Activated T-cell treated with anti-CD3 and anti-CD28 coated beads, Interleukin-2, amount 50 U/mL, for 4 hours (primary cell): Measurements from ENCODE around the gene BIK. TPM values are rescaled to one million over a fixed set of nuclear protein-coding genes. Genes with fewer than 3 reads are reported as not detected.

Experiments used
- ATAC-seq, 2 donors: fragments of 200-7000 bp; cut with Tn5 transposase; one replicate each; pipeline ENCODE4 v1.10.0; 2021
- DNase-seq: peaks from one replicate; pipeline ENCODE4 v3.0.0-alpha.2; 2020
- H3K27me3 Mint-ChIP-seq: one replicate; pipeline ENCODE4 v1.8.0; 2021; ENCODE audit warnings: low read depth, mixed read lengths
- H3K36me3 Mint-ChIP-seq: one replicate; pipeline ENCODE4 v1.8.0; 2022; ENCODE audit warnings: mixed read lengths; ENCODE audit not compliant: insufficient read depth
- H3K4me1 Mint-ChIP-seq: one replicate; pipeline ENCODE4 v1.8.0; 2021; ENCODE audit warnings: low read depth, mixed read lengths
- H3K4me3 Mint-ChIP-seq: one replicate; pipeline ENCODE4 v1.8.0; 2021; ENCODE audit warnings: mild to moderate bottlenecking, moderate library complexity, mixed read lengths
- H3K9me3 Mint-ChIP-seq: one replicate; pipeline ENCODE4 v1.8.0; 2021; ENCODE audit warnings: mixed read lengths
- total RNA-seq, 3 donors: library from RNA; stranded (reverse); gene quantifications; one replicate each; pipeline ENCODE4 v1.2.1, GENCODE V29; 2021

BIK gene
- total RNA-seq, 3 donors from 2014 or later, result 7.8 to 10.0 (median 9.9) TPM

DNA sequence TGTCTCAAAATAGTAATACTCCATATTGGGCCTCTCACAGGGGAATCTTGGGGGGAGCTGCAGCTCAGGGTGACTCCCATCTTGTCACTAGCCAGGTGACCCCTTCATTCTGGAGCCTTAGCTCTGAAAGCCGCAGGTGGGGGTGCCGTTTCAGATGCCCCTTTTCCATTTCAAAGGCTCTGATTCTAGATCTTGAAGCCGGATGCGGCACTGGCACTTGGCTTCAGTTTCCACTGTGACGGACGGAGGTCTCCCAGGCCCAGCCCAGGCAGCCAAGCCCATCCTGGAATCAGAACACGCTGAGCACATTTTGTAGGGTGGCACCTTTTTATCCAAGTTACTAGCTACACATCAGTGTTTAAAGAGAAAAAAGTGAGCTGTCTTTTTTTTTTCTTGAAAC is 6.4 kb downstream of the BIK start:
- Mint-ChIP-seq H3K4me3 (no peak overlapping the region), H3K4me1 (peaks cover 5% of the 10 kb centered on the region), H3K27me3 (no peaks in the 10 kb centered on the region), H3K36me3 (no peaks in the 10 kb centered on the region), H3K9me3 (no peaks in the 10 kb centered on the region)
- ATAC-seq (no peak), DNase-seq (no peak)

DNA sequence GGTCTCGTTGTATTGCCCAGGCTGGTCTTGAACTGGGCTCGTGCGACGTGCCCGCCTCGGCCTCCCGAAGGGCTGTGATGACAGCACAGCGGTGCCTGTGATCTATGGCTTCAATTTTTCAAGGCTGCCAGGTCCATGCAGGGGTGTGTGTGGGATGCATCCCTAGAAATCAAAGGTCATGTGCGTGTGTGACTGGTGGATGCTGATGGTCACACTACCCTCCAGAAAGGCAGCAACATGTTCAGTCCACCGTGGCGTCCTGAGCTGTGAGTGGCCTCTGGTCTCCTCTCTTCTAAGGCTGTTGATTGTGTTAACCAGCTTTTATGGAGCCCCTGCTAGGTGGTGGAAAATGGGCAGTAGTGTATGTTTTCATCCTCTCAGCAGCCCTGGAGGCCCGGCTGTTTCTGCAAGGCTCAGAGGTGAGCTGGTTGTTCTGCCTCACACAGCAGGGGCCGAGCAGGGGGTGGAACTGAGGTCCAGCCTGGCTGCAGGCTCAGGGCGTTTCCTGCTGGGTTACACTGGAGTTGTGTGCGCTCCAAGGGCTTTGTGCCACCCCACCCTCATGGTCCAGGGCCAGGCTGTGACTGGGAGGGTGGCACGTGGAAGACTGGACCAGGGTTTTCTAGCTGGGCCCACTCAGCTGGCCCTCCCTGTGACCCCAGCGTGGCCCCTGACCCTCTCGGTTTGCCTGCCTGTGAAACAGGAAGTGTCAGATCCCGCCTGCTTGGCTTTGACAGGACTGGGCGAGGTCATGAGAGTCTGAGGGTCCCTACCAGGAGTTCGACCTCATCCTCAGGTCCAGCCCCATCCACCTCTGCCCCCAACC is 7.7 kb downstream of the BIK start:
- DNase-seq, result no peak
- Mint-ChIP-seq H3K27me3 (no peaks in the 10 kb centered on the region), H3K4me1 (peaks cover 5% of the 10 kb centered on the region), H3K4me3 (no peak overlapping the region), H3K36me3 (no peaks in the 10 kb centered on the region), H3K9me3 (no peaks in the 10 kb centered on the region)
- no peak for ATAC-seq

DNA sequence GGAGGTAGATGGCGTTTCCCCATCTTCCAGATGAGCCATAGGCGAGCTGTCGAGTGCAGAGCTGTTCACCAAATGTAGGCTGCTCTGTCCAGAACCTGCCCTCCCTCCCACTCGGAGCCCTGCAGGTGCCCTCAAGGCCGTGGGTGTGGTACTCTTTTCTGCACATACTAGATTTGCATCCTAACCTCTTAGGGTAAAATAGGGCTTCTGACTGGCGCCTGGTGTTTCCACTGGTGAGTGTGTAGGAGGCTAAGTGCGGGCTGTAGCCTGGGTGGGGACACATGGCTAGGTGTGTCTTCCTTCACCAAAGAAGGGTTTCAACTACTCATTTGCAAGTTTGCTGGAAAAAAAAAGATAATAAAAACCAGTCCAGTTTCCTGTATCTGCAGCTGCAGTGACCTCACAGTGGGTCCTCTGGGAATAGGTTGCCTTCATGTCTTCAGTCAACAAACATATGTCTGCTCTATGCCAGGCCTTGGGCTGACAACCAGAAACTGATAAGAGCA is 8.5 kb downstream of the BIK start:
- no peak for DNase-seq
- H3K36me3 Mint-ChIP-seq, result no peaks in the 10 kb centered on the region
- peaks cover 5% of the 10 kb centered on the region for H3K4me1 Mint-ChIP-seq
- no peak for ATAC-seq
- no peak overlapping the region for H3K4me3 Mint-ChIP-seq
- H3K9me3 Mint-ChIP-seq, result no peaks in the 10 kb centered on the region
- H3K27me3 Mint-ChIP-seq, result no peaks in the 10 kb centered on the region

DNA sequence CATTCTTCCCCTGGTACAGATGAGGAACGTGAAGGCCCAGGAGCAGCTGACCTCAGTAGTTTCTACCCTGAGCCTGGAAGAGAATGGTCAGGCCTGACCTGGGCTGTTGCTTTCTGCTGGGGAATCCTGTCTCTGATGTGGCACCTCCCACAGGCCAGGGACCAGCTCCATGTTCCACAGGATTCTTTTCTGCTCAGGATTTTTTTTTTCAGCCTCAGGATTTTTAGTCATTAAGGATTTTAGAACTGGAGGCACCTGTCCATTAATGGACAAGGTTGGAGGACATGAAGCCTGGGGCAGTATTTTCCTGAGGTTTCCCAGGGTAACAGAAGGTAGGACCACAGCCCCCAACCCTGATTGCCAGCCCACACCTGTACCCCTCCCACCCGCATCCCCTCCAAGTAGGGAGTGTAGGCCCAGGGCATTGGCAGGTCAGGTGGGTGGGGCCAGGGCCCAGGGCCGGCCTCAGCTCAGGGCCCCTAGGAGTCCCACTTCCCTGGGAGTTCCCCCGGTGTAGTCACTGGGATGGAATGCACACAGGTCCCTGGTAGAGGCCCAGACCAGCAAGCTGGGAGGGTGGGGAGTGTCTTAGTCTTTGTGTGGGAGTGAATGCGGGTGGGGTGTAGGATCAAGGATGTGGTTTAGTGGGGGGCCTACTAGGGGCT is 16.1 kb downstream of the BIK start:
- Mint-ChIP-seq H3K4me1 (peaks cover 2% of the 10 kb centered on the region), H3K36me3 (no peaks in the 10 kb centered on the region), H3K4me3 (no peak overlapping the region), H3K9me3 (no peaks in the 10 kb centered on the region), H3K27me3 (no peaks in the 10 kb centered on the region)
- ATAC-seq (no peak), DNase-seq (no peak)

DNA sequence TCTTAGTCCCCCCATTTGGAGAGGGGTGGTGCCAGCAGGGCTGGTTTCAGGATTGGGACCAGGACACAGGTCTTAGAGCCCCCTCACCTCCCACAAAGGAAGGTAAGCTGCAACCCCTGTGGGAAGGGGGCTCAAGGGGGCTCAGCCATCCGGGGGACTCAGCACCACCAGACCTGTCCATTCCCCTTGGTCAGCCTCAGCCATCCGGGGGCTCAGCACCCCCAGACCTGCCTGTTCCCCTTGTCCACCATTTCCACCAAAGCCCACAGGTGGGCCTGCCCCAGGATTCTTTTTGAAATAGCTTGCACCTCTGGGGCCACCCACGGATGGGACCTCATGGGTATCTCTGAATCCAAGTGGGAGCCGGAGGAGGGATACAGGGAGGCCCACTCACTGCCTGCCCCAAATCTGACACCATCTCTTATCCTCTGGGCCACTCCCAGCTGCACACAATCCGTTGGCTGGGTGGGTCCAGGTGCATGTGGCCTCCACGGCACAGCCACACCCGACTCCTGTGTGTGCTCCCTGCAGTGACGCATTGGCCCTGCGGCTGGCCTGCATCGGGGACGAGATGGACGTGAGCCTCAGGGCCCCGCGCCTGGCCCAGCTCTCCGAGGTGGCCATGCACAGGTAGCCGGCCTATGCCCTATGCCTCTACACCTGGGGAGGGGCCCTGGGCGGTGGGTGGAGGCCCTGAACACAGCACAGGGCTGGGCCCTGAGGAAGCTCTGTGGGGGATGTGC is 16.8 kb downstream of the BIK start:
- Mint-ChIP-seq H3K4me3 (no peak overlapping the region), H3K36me3 (no peaks in the 10 kb centered on the region), H3K27me3 (no peaks in the 10 kb centered on the region), H3K9me3 (no peaks in the 10 kb centered on the region), H3K4me1 (peaks cover 2% of the 10 kb centered on the region)
- no peak for DNase-seq
- ATAC-seq, result no peak

- no peak for DNase-seq
Observed at GRCh38 chr22:43128116-43128515, 17.6 kb downstream of the BIK start.

GRCh38 chr22:43128928-43129424 is 18.4 kb downstream of the BIK start:
- DNase-seq (no peak), ATAC-seq (peak in 1 of 2 donors; percentile 32)
- Mint-ChIP-seq H3K4me3 (no peak overlapping the region), H3K27me3 (no peaks in the 10 kb centered on the region), H3K4me1 (peaks cover 2% of the 10 kb centered on the region), H3K9me3 (no peaks in the 10 kb centered on the region), H3K36me3 (peaks cover 4% of the 10 kb centered on the region)

More at GRCh38 chr22:43128116-43128515, 17.6 kb downstream of the BIK start:
- H3K36me3 Mint-ChIP-seq, result peaks cover under 1% of the 10 kb centered on the region
- peaks cover 2% of the 10 kb centered on the region for H3K4me1 Mint-ChIP-seq
- no peaks in the 10 kb centered on the region for H3K27me3 Mint-ChIP-seq
- H3K9me3 Mint-ChIP-seq, result no peaks in the 10 kb centered on the region
- ATAC-seq, result no peak
- no peak overlapping the region for H3K4me3 Mint-ChIP-seq

DNA sequence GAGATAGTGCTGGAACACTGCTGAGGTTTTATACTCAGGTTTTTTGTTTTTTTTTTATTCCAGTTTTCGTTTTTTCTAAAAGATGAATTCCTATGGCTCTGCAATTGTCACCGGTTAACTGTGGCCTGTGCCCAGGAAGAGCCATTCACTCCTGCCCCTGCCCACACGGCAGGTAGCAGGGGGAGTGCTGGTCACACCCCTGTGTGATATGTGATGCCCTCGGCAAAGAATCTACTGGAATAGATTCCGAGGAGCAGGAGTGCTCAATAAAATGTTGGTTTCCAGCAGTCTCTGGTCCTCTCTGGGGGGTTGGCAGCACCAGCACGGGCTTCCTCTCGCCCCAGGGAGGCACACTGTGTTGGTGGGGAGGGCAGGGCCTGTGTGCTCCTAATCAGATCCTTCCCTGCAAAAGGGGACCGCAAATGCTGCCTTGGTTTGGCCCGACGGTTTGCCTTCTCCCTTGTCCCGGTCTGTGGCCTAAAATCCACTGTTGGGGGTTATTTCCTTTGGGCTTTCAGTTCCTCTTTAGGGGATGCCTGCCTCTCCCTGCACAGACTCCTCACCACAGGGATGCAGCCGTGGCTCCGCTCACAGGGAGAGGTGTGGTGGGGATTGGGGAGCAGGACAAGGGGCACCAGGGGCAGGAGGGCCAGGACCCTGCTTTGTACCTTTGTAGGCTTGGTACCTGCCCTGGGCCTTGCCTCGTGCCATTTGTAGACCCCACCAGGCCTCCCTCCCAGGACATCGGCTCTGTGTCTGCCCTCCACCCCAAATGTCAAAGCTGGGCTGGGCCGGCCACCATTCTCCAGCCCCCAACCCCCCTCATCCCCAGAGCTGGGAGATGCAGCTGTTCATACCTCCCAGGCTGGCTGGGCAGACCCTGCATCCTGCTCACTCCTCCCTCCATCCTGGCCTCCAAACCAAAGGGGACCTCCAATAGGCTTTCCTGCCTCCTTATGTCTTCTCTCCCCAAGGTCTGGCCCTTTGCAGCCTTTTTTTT is 19.2 kb downstream of the BIK start:
- peaks cover 4% of the 10 kb centered on the region for H3K36me3 Mint-ChIP-seq
- H3K9me3 Mint-ChIP-seq, result no peaks in the 10 kb centered on the region
- ATAC-seq, result no peak
- H3K4me1 Mint-ChIP-seq, result peaks cover 2% of the 10 kb centered on the region
- H3K27me3 Mint-ChIP-seq, result no peaks in the 10 kb centered on the region
- no peak overlapping the region for H3K4me3 Mint-ChIP-seq
- no peak for DNase-seq

DNA sequence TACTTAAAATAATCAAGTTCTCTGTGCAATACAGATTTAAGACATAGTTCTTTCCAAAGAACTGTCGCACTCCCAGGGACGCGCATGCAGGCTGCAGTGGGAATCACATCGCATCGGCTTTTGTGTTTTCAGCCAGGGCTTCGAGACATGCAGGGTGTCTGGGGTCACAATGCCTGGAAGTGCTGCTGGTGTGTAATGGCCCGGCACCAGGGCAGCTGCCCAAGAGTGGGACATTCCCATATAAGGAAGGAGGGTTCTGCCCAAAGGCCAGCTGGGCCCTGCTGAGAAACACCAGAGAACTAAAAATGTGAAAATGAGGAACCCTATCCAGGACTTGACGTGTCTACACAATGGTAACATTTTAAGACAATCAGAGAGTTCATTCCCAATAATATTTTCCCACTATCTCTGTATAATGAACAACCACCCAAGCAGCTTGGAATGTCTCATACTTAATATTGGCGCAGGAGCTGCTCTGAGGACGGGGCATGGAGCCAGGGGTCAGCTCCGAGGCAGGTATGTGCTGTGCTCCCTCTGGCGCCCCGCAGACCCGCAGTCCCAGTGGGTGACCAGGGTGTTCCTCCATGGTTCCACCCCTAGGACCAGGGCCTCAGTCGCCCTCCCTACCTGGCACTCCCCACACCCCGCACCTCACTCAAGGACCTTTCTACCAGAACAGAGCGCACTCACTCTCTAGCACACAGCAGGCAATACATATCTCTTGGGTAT is 21.4 kb downstream of the BIK start:
- Mint-ChIP-seq H3K4me1 (peaks cover 2% of the 10 kb centered on the region), H3K36me3 (peaks cover 16% of the 10 kb centered on the region), H3K27me3 (no peaks in the 10 kb centered on the region), H3K4me3 (no peak overlapping the region), H3K9me3 (no peaks in the 10 kb centered on the region)
- DNase-seq (no peak), ATAC-seq (no peak)

DNA sequence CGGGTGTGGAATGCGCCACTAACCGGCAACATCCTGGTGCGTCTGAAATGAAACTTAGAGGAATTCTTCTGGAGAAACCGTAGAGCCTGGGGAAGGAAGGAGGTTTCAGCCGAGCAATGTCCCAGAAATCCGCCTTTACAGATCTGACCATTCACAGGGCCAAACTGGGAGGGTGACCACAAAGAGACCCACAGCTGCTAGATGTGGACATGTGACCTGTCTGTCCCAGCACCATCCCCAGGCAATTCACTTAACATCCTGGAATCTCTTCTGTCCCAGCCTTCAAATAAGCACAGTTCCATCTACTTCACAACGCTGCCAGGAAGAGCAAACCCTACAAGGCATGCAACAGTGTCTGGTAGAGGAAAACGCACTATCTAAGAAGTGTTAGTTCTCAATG is 22.9 kb downstream of the BIK start:
- Mint-ChIP-seq H3K36me3 (peaks cover 22% of the 10 kb centered on the region), H3K4me3 (no peak overlapping the region), H3K9me3 (no peaks in the 10 kb centered on the region), H3K27me3 (no peaks in the 10 kb centered on the region), H3K4me1 (peaks cover 2% of the 10 kb centered on the region)
- DNase-seq (no peak), ATAC-seq (no peak)

DNA sequence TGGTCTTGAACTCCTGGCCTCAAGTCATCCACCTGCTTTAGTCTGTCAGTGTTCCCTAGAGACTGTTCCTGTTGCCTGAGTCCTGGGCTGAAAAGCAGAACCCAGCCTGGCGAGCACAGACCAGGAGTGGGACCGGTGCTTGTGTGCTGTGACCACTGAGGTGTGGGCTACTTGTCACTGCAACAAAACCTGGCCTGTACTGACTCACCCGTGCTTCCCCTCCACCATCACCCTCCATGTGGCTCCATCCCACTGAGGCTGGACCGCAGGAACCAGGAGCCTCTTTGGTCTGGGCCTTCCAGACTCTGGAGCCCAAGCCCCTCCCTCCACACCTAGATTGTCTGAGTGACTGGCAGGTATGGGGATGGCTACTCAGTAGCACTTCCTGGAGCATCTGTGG is 24.0 kb downstream of the BIK start:
- no peak for ATAC-seq
- Mint-ChIP-seq H3K36me3 (peaks cover 28% of the 10 kb centered on the region), H3K4me3 (no peak overlapping the region), H3K4me1 (no peaks in the 10 kb centered on the region), H3K27me3 (no peaks in the 10 kb centered on the region), H3K9me3 (no peaks in the 10 kb centered on the region)
- no peak for DNase-seq

- Mint-ChIP-seq H3K27me3 (no peaks in the 10 kb centered on the region), H3K4me1 (peaks cover 2% of the 10 kb centered on the region)
- no peak for DNase-seq
Observed at GRCh38 chr22:43135565-43135964, 25.0 kb downstream of the BIK start.

DNA sequence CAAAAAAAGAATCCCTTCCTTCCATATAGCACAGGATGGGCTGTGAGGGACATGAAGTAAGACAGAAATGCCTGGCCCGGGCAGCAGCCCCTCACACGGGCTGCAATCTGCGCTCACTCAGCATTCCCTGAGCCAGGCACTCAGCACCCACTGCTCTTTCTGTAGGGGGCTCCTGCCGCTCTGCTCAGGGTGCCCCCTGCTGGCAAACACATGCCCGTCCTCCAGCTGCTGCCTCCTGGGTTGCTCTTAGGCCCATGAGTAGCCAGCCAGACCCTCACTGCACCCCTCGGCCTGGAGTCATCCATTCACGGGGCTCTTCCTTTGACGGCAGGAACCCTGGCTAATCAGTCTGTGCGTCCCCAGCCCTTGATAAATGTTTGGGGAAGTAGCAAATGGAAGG is 25.7 kb downstream of the BIK start:
- Mint-ChIP-seq H3K4me1 (peaks cover 6% of the 10 kb centered on the region), H3K36me3 (peaks cover 35% of the 10 kb centered on the region), H3K27me3 (no peaks in the 10 kb centered on the region), H3K9me3 (no peaks in the 10 kb centered on the region), H3K4me3 (no peak overlapping the region)
- peak; percentile 69 to 73 for ATAC-seq
- peak; percentile 33 for DNase-seq

More at GRCh38 chr22:43135565-43135964, 25.0 kb downstream of the BIK start:
- no peaks in the 10 kb centered on the region for H3K9me3 Mint-ChIP-seq
- H3K36me3 Mint-ChIP-seq, result peaks cover 32% of the 10 kb centered on the region
- ATAC-seq, result no peak
- no peak overlapping the region for H3K4me3 Mint-ChIP-seq
